Uterus (tissue), 2 donors: ENCODE results near the gene BAIAP2.

Source experiments
- POLR2A ChIP-seq, 2 donors: fragments of 450-650 bp; IDR thresholded peaks; one replicate each; pipeline ENCODE4 v1.6.1; 2016; ENCODE audit warnings: antibody characterized with exemption in 2 of 2, mild to moderate bottlenecking in 1 of 2, moderate library complexity in 1 of 2
- TF ChIP-seq, protein P1 (sequence below), 4 experiments: fragments of 200-600 bp in 2 of 4; fragments of 450-650 bp in 2 of 4; sonication (generic) in 2 of 4; IDR thresholded peaks; one replicate each; pipeline ENCODE4 v1.5.1; 2016 to 2019; ENCODE audit warnings: antibody characterized with exemption in 4 of 4, mild to moderate bottlenecking in 2 of 4, moderate library complexity in 1 of 4

GRCh38 chr17:81071761-81072741 lies 37.1 kb downstream of the BAIAP2 start:
- TF ChIP-seq, protein P1, sequence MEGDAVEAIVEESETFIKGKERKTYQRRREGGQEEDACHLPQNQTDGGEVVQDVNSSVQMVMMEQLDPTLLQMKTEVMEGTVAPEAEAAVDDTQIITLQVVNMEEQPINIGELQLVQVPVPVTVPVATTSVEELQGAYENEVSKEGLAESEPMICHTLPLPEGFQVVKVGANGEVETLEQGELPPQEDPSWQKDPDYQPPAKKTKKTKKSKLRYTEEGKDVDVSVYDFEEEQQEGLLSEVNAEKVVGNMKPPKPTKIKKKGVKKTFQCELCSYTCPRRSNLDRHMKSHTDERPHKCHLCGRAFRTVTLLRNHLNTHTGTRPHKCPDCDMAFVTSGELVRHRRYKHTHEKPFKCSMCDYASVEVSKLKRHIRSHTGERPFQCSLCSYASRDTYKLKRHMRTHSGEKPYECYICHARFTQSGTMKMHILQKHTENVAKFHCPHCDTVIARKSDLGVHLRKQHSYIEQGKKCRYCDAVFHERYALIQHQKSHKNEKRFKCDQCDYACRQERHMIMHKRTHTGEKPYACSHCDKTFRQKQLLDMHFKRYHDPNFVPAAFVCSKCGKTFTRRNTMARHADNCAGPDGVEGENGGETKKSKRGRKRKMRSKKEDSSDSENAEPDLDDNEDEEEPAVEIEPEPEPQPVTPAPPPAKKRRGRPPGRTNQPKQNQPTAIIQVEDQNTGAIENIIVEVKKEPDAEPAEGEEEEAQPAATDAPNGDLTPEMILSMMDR (IDR thresholded peaks at IDR 0.05), result no peak
- no peak for TF ChIP-seq POLR2A (IDR thresholded peaks at IDR 0.05)
